Neural progenitor cell (in vitro differentiated cells): ENCODE data around the gene MS4A2.

ENCODE experiments used
- EZH2 ChIP-seq: fragments of 200-600 bp; sonication (generic); IDR thresholded peaks from 2 replicates; pipeline ENCODE4 v1.6.1; 2017; ENCODE audit warnings: antibody characterized with exemption, mild to moderate bottlenecking, moderate library complexity
- EZH2phosphoT487 ChIP-seq: fragments of 200-600 bp; sonication (generic); IDR thresholded peaks from 2 replicates; pipeline ENCODE4 v1.6.1; 2017; ENCODE audit warnings: antibody characterized with exemption
- TF ChIP-seq, protein P1 (sequence below): fragments of 200-600 bp; sonication (generic); IDR thresholded peaks from 2 replicates; pipeline ENCODE4 v1.5.1; 2017; ENCODE audit warnings: antibody characterized with exemption, mild to moderate bottlenecking

DNA sequence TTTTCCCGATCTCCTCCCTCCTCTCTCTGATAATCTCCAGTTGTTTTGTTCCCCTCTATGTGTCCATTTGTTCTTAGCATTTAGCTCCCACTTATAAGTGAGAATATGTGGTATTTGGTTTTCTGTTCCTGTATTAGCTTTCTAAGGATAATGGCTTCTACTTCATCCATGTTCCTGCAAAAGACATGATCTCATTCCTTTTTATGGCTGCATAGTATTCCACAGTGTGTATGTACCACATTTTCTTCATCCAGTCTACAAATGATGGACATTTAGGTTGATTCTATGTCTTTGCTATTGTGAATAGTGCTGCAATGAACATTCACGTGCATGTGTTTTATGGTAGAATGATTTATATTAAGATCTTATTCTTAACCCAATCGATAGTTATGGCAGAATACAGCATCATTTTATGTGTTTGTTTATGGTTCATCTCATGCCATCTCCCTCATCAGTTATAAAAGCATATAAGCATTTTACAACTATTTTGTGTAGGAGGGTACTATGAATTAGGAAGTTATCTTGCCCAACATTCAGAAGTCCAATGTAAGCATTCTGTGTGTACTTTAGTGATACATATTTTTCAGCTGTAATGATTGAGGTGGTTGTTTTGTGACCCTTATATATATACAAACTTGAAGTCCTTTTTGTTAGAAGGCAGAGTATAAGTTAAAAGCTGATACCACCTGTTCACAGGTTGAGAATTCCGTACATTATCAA, 28.8 kb upstream of the MS4A2 start:
- TF ChIP-seq, protein P1, sequence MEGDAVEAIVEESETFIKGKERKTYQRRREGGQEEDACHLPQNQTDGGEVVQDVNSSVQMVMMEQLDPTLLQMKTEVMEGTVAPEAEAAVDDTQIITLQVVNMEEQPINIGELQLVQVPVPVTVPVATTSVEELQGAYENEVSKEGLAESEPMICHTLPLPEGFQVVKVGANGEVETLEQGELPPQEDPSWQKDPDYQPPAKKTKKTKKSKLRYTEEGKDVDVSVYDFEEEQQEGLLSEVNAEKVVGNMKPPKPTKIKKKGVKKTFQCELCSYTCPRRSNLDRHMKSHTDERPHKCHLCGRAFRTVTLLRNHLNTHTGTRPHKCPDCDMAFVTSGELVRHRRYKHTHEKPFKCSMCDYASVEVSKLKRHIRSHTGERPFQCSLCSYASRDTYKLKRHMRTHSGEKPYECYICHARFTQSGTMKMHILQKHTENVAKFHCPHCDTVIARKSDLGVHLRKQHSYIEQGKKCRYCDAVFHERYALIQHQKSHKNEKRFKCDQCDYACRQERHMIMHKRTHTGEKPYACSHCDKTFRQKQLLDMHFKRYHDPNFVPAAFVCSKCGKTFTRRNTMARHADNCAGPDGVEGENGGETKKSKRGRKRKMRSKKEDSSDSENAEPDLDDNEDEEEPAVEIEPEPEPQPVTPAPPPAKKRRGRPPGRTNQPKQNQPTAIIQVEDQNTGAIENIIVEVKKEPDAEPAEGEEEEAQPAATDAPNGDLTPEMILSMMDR: no peak
- TF ChIP-seq EZH2phosphoT487 (no peak), EZH2 (no peak)
